MG63 (cell line): ENCODE results near the gene TNFSF8. TPM values are rescaled to one million over a fixed set of nuclear protein-coding genes. Genes with fewer than 3 reads are reported as not detected.

Experiments
- DNase-seq: peaks from one replicate; pipeline ENCODE4 v3.0.0-alpha.2; 2020
- H3K27me3 ChIP-seq: fragments of 250-450 bp; sonication (Bioruptor Pico); 2 replicates; pipeline ENCODE4 v1.5.1; 2020; ENCODE audit warnings: mild to moderate bottlenecking, moderate library complexity
- H3K36me3 ChIP-seq: fragments of 250-450 bp; sonication (Bioruptor Pico); 2 replicates; pipeline ENCODE4 v1.5.1; 2020; ENCODE audit warnings: mild to moderate bottlenecking, moderate library complexity
- H3K4me3 ChIP-seq: fragments of 250-450 bp; sonication (Bioruptor Pico); 2 replicates; pipeline ENCODE4 v1.5.1; 2020; ENCODE audit warnings: mild to moderate bottlenecking, moderate library complexity
- H3K9me3 ChIP-seq: fragments of 250-450 bp; sonication (Bioruptor Pico); 2 replicates; pipeline ENCODE4 v1.5.1; 2020; ENCODE audit warnings: mild to moderate bottlenecking, moderate library complexity
- total RNA-seq: library from RNA; depleted of rRNA; stranded (reverse); fragments of >200 nt; shearing (Covaris generic); gene quantifications from 2 replicates; pipeline ENCODE4 v1.2.3, GENCODE V29; 2014; ENCODE audit warnings: low replicate concordance

The TNFSF8 gene
- total RNA-seq, 1 experiment from 2014 or later: not detected

DNA sequence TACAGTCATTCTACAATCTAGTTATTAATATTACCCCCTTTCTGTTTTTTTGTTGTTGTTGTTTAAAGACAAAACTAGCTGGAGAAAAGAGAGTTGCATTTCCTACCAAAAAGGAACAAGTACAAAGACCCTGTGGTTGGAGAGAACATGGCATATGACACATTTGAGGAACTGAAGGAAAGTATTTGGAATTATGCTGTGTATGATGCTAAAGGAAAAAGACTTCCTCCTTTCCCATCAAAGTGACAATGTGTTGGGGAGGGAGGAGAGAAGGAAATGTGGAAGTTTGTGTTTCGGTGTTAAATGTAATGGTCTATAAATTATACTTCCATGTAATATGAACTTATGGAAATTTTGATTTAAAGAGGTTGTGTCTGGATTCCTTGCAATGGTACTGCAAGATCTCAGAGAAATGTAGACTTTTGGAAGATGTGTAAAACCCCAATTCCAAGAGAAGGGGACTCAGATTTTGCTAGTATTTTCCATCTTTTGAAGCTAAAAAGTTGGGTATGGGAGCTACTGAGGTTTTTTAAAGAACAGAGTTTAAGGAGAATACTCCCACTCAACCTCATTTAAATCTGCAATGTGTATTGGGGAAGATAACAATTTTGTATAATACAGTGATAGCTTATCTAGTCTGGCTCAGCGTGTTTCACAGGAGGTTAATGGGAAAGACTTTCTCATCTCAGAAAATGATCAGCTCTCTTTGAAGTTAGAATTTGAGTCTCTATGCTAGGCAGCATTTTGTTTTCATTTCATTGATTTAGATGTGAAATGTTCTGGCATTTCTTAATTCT lies 15.4 kb upstream of the TNFSF8 start:
- no peak for DNase-seq
- Histone ChIP-seq H3K27me3 (no peaks in the 10 kb centered on the region), H3K4me3 (no peak overlapping the region), H3K36me3 (no peaks in the 10 kb centered on the region), H3K9me3 (no peaks in the 10 kb centered on the region)

DNA sequence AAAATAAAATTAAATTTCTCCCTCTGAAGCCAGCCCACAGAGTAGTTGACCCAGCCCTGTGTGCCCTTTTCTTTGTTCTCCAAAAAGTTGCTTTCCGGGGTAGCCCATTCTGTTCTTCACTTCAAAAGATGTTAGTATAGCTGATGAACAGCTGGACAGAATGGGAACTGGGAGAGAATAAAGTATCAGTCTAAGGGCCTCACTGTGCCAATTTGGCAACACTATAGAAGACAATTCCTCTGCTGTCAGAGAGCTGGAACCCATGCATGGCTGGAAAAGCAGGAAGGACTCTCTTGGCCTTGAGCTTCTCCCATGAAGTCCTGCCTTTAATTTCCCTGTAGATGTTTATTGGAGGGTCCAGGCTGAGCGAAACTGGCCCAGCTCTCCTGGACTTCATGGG lies 11.0 kb upstream of the TNFSF8 start:
- Histone ChIP-seq H3K9me3 (no peaks in the 10 kb centered on the region), H3K36me3 (no peaks in the 10 kb centered on the region), H3K4me3 (no peak overlapping the region), H3K27me3 (no peaks in the 10 kb centered on the region)
- DNase-seq: no peak

DNA sequence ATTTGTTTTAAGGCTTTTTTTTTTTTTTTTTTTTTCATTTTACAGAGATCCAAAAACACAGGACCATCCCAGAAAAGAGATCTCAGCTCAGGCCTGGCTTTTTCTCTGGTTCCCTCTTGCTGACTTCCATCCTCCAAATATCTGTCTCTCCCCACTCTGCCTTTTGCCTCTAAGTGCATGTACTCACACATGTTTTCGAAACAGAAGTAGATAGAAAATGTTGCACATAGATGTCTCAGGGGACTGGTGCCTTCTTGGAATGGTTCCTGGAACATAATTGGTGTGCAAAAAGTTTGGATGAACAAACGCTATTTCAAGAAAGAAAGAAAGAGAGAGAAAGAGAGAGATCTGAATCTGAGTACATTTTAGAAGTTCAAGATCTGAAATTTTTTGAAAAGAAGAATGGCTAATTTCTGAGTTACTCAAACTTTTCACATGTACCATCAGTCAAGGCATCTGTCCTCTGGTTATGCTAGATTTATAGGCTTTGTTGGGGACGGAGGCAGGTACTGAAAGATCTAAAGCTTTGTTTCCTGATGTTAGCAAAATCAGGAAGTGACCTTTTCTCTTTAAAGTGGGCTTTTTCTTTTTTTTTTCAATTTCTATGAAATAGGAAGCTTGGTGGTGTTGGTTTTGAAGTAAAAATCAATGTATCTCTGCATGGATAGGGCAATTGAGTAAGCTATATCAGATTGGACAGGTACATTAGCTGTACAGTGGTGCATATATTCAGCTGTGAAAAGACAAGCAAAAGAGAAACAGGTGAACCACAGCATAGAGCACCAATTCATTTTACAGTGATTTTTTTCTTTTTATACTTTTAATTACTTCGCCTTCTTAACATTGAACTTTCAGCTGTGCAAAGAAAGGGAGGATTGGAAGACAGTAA lies 8.5 kb upstream of the TNFSF8 start:
- no peaks in the 10 kb centered on the region for H3K36me3 ChIP-seq
- H3K9me3 ChIP-seq: no peaks in the 10 kb centered on the region
- no peaks in the 10 kb centered on the region for H3K27me3 ChIP-seq
- no peak overlapping the region for H3K4me3 ChIP-seq
- DNase-seq: no peak

DNA sequence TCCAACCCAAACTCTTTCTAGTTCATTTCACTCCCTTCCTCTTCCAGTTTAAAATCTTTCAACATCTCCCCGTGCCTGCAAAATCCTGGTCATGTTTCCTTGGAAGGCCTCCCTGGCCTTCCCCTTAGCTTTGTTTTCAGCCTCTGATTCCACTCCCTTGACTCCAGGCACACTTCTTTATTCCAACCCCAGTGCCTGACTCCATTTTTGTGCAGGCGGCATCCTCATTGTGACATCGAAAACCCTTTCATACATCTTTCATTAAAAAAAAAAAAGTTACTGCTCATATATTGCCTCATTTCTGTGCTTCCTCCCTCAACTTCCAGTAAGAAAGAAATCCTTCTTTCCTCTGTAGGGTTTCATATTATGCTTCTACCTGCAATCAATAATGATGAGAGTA lies 7.1 kb upstream of the TNFSF8 start:
- Histone ChIP-seq H3K27me3 (no peaks in the 10 kb centered on the region), H3K36me3 (no peaks in the 10 kb centered on the region), H3K9me3 (no peaks in the 10 kb centered on the region), H3K4me3 (no peak overlapping the region)
- DNase-seq: no peak

DNA sequence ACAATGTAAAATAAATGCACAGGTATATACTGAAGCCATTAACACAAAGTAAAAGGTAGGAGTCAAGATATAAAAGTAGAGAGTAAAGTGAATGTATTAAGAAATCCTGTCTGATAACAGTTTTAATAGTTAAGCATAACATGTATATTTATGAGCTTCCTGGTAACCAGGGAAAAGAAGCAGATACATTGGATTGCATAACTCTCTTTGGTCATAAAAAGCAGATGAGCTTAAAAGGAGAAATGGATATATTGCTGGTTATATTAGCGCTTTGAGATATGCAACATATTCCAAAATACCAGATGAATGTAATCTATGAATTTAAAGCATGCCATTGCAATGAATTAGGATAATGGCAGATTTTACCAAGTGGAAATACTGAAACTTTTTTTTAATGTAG lies 6.2 kb upstream of the TNFSF8 start:
- Histone ChIP-seq H3K4me3 (no peak overlapping the region), H3K9me3 (no peaks in the 10 kb centered on the region), H3K27me3 (no peaks in the 10 kb centered on the region), H3K36me3 (no peaks in the 10 kb centered on the region)
- DNase-seq: no peak

DNA sequence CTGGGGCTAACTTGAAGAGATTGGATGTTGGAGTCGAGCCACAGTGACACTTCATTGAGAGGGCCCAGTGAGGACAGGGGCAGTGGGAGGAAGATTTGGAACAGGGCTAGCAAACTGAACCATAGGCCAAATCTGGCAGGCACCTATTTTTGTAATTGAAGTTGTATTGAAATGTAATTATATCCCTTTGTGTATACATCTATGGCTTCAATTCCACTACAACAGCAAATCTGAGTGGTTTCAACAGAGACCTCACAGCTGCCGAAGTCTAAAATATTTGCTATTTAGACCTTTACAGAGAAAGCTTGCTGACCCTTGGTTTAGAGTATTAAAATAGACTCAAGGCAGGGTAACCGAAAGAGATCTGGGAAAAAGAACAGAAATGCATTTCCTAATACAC lies 4.7 kb upstream of the TNFSF8 start:
- Histone ChIP-seq H3K27me3 (no peaks in the 10 kb centered on the region), H3K4me3 (no peak overlapping the region), H3K36me3 (no peaks in the 10 kb centered on the region), H3K9me3 (no peaks in the 10 kb centered on the region)
- no peak for DNase-seq

DNA sequence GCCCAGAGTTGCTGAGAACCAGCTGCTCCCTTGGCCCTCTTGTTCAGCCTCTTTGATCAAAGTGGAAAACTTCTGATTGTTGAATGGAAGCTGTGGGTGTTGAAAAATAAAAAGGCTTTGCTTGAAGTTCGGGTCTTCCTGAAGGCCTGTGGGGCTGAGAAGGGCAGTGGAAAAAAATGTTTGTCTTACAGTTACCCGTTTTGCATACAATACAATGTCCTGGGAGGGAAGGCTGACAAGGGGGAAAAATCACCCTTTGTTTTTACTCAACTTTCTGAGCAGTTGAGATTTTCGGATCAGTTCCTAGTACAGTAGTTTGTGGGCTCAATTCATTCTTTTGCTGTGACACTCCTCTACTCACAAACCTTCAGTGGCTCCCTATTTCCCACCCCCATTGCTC lies 2.1 kb upstream of the TNFSF8 start:
- no peak for DNase-seq
- H3K9me3 ChIP-seq: no peaks in the 10 kb centered on the region
- no peaks in the 10 kb centered on the region for H3K36me3 ChIP-seq
- no peak overlapping the region for H3K4me3 ChIP-seq
- no peaks in the 10 kb centered on the region for H3K27me3 ChIP-seq

DNA sequence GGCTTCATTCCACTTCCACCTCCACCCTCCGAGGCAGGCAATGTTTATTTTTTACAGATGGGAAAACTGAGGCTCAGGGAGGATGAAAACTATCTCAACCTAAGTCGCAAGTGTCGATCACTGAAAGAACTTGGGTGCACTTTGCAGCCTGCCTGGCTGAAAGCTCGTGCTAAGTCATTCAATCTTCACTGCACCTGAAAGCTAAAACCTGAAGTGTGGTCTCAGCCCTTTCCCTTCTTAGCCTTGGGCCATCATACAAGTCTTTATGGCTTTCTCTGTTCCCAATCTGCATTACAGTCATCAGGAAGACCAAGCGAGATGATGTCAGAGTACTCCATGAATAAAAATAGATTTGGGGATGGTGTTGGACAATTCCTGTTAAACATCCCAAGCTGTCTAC lies 1.0 kb upstream of the TNFSF8 start:
- no peaks in the 10 kb centered on the region for H3K9me3 ChIP-seq
- H3K4me3 ChIP-seq: no peak overlapping the region
- no peaks in the 10 kb centered on the region for H3K27me3 ChIP-seq
- no peak for DNase-seq
- no peaks in the 10 kb centered on the region for H3K36me3 ChIP-seq

DNA sequence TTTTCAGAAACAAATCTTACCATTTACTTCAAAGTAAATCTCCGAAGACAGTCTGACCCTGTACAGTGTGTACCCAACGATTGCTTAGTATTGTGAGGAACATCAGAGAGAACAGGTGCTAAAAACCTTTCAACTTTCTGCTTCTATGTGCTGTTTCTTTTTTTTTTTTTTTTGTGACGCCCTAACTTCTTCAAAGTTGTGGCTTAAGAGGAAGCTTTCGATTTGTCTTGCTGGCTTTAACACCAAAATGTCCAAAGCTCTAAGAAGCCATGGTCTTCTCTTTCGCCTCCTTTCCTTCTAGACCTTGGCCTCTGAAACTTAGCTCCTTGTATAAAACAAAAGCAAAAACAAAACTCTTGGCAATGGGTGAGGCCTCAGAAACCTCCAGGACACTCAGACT lies 1.2 kb downstream of the TNFSF8 start:
- no peak for DNase-seq
- Histone ChIP-seq H3K9me3 (no peaks in the 10 kb centered on the region), H3K36me3 (no peaks in the 10 kb centered on the region), H3K4me3 (no peak overlapping the region), H3K27me3 (no peaks in the 10 kb centered on the region)

DNA sequence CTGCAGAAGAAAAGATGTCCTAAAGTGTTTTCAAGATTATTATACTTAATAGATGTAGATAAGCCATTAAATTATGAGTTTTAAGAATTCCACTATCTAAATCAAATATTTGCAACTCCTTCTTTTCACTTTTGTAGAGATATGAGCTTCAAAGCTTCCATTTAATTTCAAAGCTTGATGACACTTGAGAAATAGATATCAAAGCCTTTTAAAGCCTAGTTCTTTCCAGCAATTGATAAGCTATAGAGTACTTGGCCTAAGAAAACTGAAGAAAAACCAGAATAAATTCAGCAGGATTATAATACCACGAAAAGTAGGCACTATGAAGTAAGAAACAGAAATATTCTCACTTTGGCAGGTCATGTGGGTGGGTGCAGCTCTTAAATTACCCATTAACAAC lies 1.7 kb downstream of the TNFSF8 start:
- H3K9me3 ChIP-seq: no peaks in the 10 kb centered on the region
- H3K27me3 ChIP-seq: no peaks in the 10 kb centered on the region
- H3K36me3 ChIP-seq: no peaks in the 10 kb centered on the region
- DNase-seq: no peak
- no peak overlapping the region for H3K4me3 ChIP-seq

DNA sequence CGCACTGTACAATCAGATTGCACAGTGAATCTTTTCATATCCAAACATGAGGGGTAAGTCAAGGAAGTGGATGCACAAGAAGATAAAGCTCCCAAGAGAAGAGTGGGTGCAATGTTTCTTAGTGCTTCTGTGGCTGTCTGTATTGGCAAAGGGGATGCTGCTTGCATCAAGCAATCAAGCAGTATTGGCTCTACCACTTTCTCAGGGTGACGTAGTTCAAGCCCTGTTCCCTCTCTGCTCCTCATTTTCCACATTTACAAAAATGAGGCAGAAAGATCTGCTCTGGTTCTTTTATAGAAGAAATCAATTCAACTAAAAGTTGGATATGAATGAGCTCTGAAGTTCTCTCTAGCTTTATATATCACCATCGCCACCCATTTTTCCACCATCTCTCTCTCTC lies 2.3 kb downstream of the TNFSF8 start:
- no peaks in the 10 kb centered on the region for H3K36me3 ChIP-seq
- DNase-seq: no peak
- H3K4me3 ChIP-seq: no peak overlapping the region
- no peaks in the 10 kb centered on the region for H3K9me3 ChIP-seq
- H3K27me3 ChIP-seq: no peaks in the 10 kb centered on the region

DNA sequence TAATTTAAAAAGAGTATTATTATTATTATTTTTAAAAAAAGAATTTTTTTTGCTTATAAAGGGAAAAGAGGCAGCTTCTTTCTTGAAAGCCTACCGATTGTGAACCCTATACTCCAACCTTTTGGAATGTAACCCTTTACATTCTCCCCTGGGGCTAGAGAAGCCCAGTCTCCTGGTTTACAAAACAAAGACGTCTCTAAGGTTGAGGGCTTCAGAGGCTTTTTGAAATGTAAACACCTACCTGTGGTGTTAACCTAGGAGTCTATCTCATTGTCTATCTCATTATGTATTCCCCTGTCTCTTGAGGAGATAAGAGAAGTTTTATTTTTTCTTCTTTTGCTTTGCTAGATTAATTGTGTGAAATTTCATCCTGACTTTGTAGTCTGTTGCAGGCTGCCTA lies 4.7 kb downstream of the TNFSF8 start:
- Histone ChIP-seq H3K9me3 (no peaks in the 10 kb centered on the region), H3K4me3 (no peak overlapping the region), H3K27me3 (no peaks in the 10 kb centered on the region), H3K36me3 (no peaks in the 10 kb centered on the region)
- DNase-seq: no peak

DNA sequence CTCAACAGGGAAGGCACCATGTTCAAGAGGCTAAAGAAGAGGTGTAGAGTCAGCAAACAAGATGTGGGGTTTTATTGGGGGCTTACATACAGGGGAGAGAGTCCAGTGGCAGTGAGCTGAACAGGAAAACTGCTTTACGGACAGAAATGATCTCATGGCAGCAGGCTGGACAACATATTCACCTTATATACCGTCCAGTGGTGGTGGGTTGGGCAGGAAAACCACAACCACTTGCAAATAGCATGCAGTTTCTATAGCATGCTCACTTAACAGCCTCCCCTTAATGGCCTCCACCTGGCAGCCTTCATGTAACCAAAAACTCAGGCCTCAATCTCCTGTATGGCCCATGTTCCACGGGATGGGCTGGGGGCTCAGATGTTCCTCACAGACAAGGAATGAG lies 5.4 kb downstream of the TNFSF8 start:
- Histone ChIP-seq H3K36me3 (no peaks in the 10 kb centered on the region), H3K27me3 (no peaks in the 10 kb centered on the region), H3K9me3 (no peaks in the 10 kb centered on the region), H3K4me3 (no peak overlapping the region)
- DNase-seq: no peak

DNA sequence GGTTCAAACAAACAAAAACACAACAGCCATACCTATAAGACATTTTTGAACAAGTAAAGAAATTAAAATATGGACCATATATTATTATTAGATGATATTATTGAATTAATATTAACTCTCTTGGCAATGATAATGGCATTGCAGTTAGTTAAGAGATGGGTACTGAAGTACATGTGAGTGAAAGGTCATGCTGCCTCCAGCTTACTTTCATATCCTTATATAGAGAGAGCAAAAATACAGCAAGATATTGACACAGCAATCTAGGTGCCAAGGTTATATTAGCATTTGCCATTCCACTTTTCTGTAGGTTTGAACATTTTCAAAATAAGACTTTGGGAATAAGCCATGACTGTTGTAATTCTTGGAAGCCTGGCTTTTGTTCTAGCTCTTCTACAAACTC lies 6.1 kb downstream of the TNFSF8 start:
- no peak for DNase-seq
- H3K4me3 ChIP-seq: no peak overlapping the region
- H3K36me3 ChIP-seq: no peaks in the 10 kb centered on the region
- H3K9me3 ChIP-seq: no peaks in the 10 kb centered on the region
- no peaks in the 10 kb centered on the region for H3K27me3 ChIP-seq

DNA sequence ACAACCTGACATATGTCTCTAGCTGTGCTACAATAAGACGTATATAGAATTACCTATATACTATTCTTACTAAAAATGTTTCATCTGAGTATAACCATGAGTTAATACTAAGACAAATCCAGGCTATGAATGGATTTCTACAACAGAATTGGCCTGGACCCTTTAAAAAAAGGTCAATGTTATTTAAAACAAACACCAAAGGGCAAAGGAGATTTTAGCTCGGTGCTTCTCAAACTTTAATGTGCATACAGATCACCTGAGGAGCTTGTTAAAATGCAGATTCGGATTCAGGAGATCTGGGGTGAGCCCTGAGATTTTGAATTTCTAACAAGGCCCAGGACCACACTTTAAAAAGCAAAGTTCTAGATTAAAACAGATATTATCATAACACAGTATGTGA lies 6.5 kb downstream of the TNFSF8 start:
- Histone ChIP-seq H3K36me3 (no peaks in the 10 kb centered on the region), H3K4me3 (no peak overlapping the region), H3K27me3 (no peaks in the 10 kb centered on the region), H3K9me3 (no peaks in the 10 kb centered on the region)
- DNase-seq: no peak

DNA sequence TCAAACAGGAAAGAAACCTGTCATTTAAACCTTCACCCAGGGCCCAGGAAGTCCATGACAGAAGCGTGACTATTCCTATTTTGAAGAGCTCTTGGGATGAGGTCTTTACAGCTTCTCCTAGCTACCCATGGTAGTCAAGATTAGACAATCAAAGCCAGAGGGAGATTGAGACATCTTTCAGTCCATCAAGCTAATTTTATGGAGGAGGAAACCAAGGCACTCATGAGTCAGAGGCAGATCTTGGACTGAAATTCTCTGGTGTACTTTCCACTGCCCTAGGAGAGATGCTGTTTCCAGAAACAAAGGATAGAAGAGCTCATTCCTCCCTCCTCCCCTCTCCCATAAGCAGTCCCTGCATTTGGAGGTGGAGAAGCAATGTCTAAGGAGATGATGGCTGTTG lies 9.2 kb downstream of the TNFSF8 start:
- DNase-seq: no peak
- H3K36me3 ChIP-seq: no peaks in the 10 kb centered on the region
- no peaks in the 10 kb centered on the region for H3K9me3 ChIP-seq
- no peak overlapping the region for H3K4me3 ChIP-seq
- no peaks in the 10 kb centered on the region for H3K27me3 ChIP-seq

DNA sequence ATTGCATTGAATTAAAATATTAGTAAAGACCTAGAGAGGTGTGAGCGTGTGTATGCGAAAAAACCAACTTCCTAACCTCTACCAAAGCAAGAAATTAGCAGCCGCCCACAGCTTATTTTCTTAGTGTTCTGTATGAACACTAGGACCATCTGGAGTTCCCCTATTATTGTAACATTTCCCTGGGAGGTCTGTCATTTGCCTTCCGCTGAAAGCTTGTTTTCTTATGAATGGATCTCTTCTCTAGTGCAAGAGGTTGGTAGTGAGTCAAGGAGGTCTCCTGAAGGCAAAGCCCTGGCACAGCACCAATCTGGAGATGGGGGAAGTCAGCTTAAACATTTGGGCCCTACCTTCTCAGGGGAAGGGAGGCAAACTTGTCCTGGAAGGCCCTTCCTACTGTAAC lies 10.8 kb downstream of the TNFSF8 start:
- H3K36me3 ChIP-seq: no peaks in the 10 kb centered on the region
- no peaks in the 10 kb centered on the region for H3K9me3 ChIP-seq
- DNase-seq: no peak
- H3K27me3 ChIP-seq: no peaks in the 10 kb centered on the region
- H3K4me3 ChIP-seq: no peak overlapping the region

DNA sequence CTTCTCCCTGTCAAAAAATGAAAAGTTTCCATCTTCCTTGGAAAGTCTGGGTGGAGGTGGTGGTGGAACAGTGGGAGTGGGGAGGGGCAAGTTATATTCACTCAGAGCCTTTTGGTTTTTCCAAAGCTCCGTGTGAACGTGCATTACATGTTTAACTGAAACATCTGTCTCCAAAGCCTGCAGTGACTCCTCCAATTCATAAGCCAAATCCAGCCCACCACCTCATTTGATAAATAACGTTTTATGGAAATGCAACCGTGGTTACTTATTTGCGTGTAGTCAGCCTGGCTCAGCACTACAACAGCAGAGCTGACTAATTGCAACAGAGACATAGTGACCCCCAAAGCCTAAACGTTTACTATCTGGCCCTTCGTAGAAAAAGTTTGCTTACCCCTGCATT lies 13.9 kb downstream of the TNFSF8 start:
- no peak for DNase-seq
- Histone ChIP-seq H3K27me3 (no peaks in the 10 kb centered on the region), H3K9me3 (no peaks in the 10 kb centered on the region), H3K4me3 (no peak overlapping the region), H3K36me3 (no peaks in the 10 kb centered on the region)
